Lower lobe of right lung (tissue), 2 donors: ENCODE measurements around the gene AP1S2. TPM values are rescaled to one million over a fixed set of nuclear protein-coding genes. Genes with fewer than 3 reads are reported as not detected.

ENCODE experiments used
- ATAC-seq, 2 donors: fragments of 200-7000 bp; cut with Tn5 transposase; one replicate each; pipeline ENCODE4 v1.9.1; 2020 to 2022; ENCODE audit warnings: mild to moderate bottlenecking in 2 of 2, moderate library complexity in 2 of 2
- DNase-seq: peaks from one replicate; pipeline ENCODE4 v3.0.0-alpha.2; 2020
- H3K27ac ChIP-seq: fragments of 200-600 bp; one replicate; pipeline ENCODE4 v1.8.0; 2022
- H3K27me3 ChIP-seq: fragments of 200-600 bp; one replicate; pipeline ENCODE4 v1.8.0; 2022; ENCODE audit warnings: low read depth
- H3K36me3 ChIP-seq: fragments of 200-600 bp; one replicate; pipeline ENCODE4 v1.8.0; 2022; ENCODE audit warnings: mild to moderate bottlenecking
- H3K4me1 ChIP-seq: fragments of 200-600 bp; one replicate; pipeline ENCODE4 v1.8.0; 2022
- H3K4me3 ChIP-seq: fragments of 200-600 bp; one replicate; pipeline ENCODE4 v1.8.0; 2022; ENCODE audit warnings: mild to moderate bottlenecking
- H3K9me3 ChIP-seq: fragments of 200-600 bp; one replicate; pipeline ENCODE4 v1.8.0; 2022
- CTCF ChIP-seq: fragments of 200-600 bp; IDR thresholded peaks from one replicate; pipeline ENCODE4 v1.8.0; 2022; ENCODE audit warnings: antibody characterized with exemption, mild to moderate bottlenecking
- intact Hi-C: fragments of 100-400 bp; cut with DNase I; formaldehyde crosslinking; loops from one replicate; pipeline ENCODE4 v1.11.0; 2022
- total RNA-seq: library from RNA; stranded (reverse); fragmentation: NEBNext Ultra II Directional; extraction: Animal tissue kit (Norgen Biotek cat#: 25700); gene quantifications from one replicate; pipeline ENCODE4 v1.2.1, GENCODE V29; 2021
- donor health status: DM: no; HTN: yes; CAD: no; lungs with severe emphysema.

AP1S2 gene
- total RNA-seq, 1 donor from 2014 or later: 38.5 TPM

GRCh38 chrX:15829217-15829616 lies 25.4 kb downstream of the AP1S2 start:
- ATAC-seq (no peak), DNase-seq (no peak)
- H3K9me3 ChIP-seq: no peaks in the 10 kb centered on the region
- peaks cover 16% of the 10 kb centered on the region for H3K36me3 ChIP-seq
- TF ChIP-seq CTCF: no peak
- no peak overlapping the region for H3K4me3 ChIP-seq
- no peak overlapping the region for H3K27ac ChIP-seq
- no peaks in the 10 kb centered on the region for H3K27me3 ChIP-seq
- intact Hi-C loops: no loop called here
- no peaks in the 10 kb centered on the region for H3K4me1 ChIP-seq

- Histone ChIP-seq H3K36me3 (peaks cover 45% of the 10 kb centered on the region), H3K4me3 (no peak overlapping the region), H3K27me3 (no peaks in the 10 kb centered on the region), H3K27ac (no peak overlapping the region), H3K4me1 (no peaks in the 10 kb centered on the region), H3K9me3 (no peaks in the 10 kb centered on the region)
- ATAC-seq (no peak), DNase-seq (no peak)
- intact Hi-C loops: no loop called here
- no peak for TF ChIP-seq CTCF
Measured at GRCh38 chrX:15825936-15826335, 28.7 kb downstream of the AP1S2 start.

- Histone ChIP-seq H3K27me3 (no peaks in the 10 kb centered on the region), H3K36me3 (peaks cover 62% of the 10 kb centered on the region), H3K4me3 (no peak overlapping the region), H3K27ac (no peak overlapping the region), H3K9me3 (no peaks in the 10 kb centered on the region), H3K4me1 (no peaks in the 10 kb centered on the region)
- DNase-seq (no peak), ATAC-seq (no peak)
- intact Hi-C loops: no loop called here
- TF ChIP-seq CTCF: no peak
Measured at GRCh38 chrX:15822922-15823321, 31.7 kb downstream of the AP1S2 start.

GRCh38 chrX:15820106-15821073 lies 34.2 kb downstream of the AP1S2 start:
- H3K4me3 ChIP-seq: no peak overlapping the region
- H3K36me3 ChIP-seq: peaks cover 64% of the 10 kb centered on the region
- no peaks in the 10 kb centered on the region for H3K27me3 ChIP-seq
- no peaks in the 10 kb centered on the region for H3K9me3 ChIP-seq
- H3K4me1 ChIP-seq: peaks cover 13% of the 10 kb centered on the region
- DNase-seq (no peak), ATAC-seq (no peak)
- no peak overlapping the region for H3K27ac ChIP-seq
- intact Hi-C loops: no loop called here
- no peak for TF ChIP-seq CTCF

- peak; percentile 38 to 47 for ATAC-seq
Measured at GRCh38 chrX:15816886-15817285, 37.7 kb downstream of the AP1S2 start.

More at GRCh38 chrX:15816886-15817285, 37.7 kb downstream of the AP1S2 start:
- intact Hi-C loops: no loop called here
- Histone ChIP-seq H3K4me3 (no peak overlapping the region), H3K36me3 (peaks cover 55% of the 10 kb centered on the region), H3K27me3 (no peaks in the 10 kb centered on the region), H3K4me1 (peaks cover 19% of the 10 kb centered on the region), H3K9me3 (no peaks in the 10 kb centered on the region), H3K27ac (no peak overlapping the region)
- TF ChIP-seq CTCF: no peak
- no peak for DNase-seq
